GM19467 (cell line): Measurements from ENCODE around the gene GATAD2A.
A peak's percentile ranks its signal among the peaks of the same experiment; 100 is the strongest.

Source experiments
- ATAC-seq: cut with Tn5 transposase; IDR thresholded peaks from one replicate; pipeline ENCODE4 v1.9.1; 2021; ENCODE audit warnings: mild to moderate bottlenecking, moderate library complexity; ENCODE audit not compliant: unreplicated experiment

Gene GATAD2A

DNA sequence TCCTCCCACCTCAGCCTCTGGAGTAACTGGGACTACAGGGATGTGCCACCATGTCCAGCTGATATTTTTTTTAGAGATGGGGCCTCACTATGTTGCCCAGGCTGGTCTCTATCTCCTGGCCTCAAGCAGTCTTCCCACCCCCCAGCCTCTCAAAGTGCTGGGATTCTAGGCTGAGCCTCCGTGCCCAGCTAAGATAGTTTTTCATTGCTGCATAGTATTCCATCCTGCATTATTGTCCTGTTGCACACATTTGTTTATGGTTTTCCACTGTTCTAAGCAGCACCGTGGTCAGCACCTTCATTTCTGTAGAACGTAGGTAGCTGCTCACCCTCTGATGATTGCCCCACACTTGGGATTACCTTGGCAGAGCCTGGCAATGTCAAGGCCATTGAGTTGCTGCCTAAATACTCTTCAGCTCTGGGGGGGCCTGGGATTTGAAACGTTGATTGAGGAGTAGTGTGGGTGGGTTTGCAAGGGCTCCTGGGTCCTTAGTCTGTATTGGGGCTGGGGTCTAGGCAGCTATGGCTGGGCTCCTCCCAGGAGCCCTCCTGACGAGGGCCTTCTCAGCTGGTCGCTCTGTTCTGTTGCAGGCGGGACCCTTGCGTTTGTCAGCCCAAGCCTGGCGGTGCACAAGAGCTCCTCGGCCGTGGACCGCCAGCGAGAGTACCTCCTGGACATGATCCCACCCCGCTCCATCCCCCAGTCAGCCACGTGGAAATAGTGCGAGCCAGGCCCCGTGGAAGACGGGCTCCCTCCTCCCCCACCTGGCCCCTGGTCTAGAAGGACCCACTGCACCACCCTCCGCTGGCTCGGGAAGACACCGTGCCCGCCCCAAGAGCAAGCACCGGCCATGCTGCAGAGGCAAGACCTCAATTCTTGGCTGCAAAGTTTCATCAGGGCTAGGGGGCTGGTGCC is 99.5 kb downstream of the GATAD2A start:
- ATAC-seq: no peak

DNA sequence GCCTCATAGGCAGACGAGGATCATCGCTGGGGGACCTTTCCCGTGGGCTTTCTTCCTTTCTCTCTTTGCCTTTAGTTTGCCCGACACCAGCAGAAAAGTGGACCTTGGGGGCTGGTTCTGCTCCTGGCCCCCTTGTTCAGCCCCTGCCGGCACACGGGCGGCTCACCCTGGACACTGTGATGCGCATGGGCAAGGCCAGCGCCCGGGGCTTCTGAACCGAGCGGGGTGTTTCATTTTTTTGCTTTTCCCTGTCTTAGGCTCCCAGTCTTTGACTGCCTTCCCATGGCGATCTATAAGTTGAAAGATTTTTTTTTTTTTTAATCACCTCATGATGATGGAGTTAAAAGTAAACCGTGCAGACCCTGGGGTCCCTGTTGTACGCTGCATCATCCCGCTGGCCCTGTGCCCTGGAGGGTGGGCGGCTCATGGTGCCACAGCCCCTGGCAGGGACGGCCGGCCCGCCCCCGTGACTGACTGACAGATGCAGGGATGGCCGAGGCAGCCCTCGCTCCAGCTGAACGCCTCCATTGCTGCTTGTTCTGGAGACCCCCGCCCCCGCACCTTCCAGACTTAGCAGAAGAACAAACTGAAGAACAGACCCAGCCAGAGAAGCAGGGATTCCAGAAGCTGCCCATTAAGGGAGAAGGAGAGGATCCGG is 100.3 kb downstream of the GATAD2A start:
- no peak for ATAC-seq

DNA sequence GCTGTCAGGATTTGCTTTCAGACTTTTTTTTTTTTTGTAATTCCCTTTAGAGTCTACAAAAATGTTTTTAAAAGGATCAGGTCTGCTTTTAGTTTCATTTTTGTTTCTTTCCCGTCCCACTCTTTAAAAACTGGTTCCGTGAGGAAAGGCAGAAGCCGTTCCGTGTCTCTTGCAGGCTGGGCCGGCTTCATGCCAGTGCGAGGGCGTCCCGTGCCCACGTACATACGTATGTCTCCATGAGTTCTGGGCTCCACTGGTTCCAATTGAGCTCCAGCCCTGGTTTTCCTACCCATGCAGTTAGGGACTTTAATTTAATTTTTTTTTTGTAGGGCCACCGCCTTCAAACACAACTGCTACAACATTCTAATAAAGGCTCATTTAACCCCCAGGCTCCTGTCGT is 101.1 kb downstream of the GATAD2A start:
- ATAC-seq: no peak

DNA sequence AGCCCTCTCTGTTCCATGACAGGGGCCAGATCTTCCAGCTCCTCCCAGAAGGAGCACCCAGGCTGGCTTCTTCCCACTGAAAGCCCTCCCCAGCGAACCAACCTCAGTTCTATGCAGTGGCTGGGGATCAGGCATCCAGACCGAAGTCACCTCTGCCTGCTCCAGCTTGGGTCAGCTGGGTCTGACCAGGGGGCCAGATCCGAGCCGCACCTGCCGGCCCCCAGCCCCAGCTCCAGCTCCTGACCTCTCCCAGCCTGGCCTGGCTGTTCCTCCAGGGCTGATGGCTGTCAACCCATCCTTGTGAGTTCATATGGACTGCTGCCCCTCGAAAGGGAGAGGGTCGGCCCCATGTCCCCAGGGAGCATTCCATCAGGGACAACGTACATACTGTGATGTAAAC is 101.9 kb downstream of the GATAD2A start:
- no peak for ATAC-seq

DNA sequence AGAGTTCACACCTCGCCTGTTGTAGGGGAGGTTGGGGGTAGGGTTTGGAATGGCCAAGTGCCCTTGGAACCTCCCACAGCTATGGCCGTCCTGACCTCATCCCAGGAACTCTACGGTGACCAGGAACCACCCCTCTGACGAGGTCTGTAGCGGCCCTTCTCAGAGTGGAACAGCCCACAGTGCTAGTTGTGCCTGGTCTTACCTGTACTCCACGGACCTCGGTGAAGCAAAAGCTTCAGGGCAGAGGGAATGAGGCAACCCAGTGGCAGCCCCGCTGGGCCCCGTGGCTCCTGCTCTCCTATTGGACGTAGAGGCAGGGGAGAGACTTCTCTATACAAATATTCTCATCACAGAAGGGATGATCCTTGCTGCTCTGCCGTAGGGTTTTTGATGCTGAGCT is 102.7 kb downstream of the GATAD2A start:
- no peak for ATAC-seq

DNA sequence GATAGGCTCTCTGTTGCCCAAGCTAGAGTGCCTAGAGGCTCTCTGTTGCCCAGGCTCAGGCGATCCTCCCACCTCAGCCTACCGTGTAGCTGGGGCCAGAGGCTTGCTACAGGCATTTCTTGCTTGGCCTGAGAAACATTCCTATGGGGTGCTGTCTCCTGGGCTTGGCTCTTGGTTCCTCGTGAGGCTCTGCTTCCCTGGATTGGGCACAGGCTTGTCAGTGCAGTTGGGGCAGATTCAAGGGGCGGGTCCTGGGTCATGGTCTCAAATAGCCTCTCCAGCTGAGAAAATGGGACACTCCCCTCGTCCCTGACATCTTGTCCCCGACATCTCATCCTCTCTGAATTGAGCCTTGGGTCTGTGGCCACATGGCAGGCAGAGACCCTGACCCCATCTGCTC is 105.0 kb downstream of the GATAD2A start:
- ATAC-seq: no peak

DNA sequence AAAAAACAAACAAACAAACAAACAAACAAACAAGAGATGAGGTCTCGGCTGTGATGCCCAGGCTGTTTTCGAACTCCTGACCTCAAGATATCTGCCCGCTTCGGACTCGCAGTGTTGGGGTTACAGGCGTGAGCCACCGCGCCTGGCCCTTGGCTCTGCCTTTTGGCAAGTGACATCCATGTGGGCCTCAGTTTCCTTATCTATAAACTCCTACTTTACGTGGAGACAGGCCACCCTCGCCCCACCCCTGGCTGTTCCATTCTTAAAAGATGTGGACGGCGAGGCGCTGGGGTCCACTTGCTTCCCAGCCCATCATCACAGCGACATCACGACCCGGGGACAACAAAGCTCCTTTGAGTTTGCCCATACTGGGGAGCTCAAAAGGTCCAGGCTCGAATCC is 108.2 kb downstream of the GATAD2A start:
- no peak for ATAC-seq

DNA sequence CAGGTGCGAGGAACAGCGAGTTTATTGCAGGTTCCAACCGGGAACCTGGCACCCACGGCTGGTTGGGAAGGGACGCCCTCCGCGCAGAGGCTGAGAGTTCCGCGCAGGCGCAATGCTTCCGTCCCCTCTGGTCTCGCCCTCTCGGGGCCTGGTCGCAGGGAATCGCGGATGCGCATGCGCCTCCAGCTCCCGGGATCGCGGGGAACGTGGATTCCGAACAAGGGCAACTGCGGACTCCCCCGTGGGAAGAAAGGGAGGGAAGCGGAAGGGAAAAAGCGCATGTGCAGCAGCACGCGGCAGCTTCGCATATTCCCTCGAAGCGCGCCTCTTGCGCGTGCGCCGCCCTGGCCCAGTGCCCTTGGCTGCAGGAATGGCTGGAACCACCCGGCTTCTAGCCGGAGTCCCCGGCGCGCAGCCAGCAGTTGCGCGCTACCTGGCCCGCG is 108.8 kb downstream of the GATAD2A start:
- no peak for ATAC-seq

DNA sequence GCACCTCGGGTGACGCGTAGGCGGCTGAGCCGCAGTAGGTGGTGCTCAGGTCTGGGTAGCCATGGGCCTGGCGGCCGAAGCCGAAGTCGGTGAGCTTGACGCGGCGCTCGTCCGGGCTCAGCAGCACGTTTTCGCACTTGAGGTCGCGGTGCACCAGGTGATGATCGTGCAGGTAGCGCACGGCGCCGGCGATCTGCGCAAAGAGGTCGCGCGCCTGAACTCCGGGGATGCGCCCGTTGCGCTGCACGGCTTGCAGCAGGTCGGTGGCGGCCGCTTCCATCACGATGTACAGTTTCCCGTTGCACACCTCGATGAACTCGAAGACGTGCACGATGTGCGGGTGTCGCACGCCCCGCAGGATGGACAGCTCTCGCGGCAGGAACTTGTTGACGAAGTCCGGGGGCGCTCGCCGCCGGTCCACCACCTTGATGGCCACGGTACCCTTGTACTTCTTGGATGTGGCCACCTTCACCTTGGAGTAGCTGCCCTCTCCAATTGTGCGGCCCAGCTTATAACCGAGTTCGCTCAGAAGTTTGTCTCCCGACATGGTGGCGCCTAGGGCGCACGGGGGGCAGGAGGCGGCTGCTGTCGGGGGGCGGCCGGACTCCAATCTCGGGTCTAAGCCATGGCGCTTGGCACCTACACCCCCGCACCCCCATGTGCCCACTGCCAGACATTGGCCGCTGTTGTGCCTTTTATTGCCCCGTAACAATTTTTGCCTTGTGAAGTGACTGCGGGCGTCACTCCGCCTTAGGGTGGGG is 109.6 kb downstream of the GATAD2A start, which contains the start of gene TSSK6:
Gene TSSK6, minus strand, starts transcription at position 668 of the 761 bp plus-strand sequence. Its CDS starts 121 bp downstream, at position 547.
- no peak for ATAC-seq

DNA sequence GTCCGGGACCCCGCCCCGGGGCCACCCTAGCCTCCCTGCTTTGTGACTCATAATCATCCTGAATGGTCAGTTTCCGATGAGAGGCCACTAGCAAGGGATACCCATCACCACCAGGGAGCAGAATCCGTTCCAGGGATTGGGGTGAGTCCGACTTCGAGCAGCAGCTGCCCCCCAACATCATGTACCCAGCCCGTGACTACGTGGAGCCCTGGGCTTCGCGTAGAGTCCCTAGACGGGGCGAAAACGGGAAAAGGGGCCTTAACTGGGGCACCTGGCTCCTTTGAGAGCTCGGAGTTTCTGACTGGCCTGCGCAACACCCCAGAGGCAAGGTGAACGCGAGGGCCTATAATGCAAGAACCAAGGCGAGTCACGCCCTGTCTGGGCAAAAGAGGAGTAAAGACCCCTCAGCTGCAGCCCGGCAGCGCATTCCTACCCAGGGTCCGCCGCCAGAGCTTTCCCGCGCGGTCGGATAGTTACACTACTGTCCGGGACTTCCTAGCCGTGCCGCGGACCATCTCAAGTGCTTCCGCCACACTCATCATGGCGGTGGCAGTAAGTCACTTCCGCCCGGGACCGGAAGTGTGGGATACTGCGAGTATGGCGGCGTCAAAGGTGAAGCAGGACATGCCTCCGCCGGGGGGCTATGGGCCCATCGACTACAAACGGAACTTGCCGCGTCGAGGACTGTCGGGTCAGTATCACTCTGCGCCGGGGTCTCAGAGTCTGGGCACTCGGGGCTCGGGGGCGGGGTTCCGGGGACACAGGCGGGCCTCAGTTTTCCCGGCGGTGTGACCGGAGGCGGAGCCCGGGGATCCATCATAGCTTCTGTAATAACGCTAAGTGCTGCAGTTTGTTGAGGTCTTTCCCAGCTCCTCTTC is 110.4 kb downstream of the GATAD2A start, which contains the start of gene NDUFA13:
Gene NDUFA13, plus strand, starts transcription at position 584 of the 878 bp plus-strand sequence. Its CDS starts 14 bp downstream, at position 598.
- peak; percentile 89 for ATAC-seq

DNA sequence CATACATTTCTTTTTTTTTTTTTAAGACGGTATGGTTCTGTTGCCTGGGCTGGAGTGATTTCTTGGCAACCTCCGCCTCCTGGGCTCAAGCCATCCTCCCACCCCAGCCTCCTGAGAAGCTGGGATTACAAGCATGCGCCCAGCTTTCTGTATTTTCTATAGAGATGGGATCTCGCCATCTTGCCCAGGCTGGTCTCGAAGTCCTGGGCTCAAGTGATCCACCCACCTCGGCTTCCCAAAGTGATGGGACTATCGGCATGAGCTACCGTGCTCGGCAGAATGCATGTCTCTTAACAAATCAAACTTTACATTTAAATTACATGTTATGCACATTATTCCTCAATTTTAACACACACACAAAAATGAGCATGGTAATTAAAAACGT is 111.8 kb downstream of the GATAD2A start:
- ATAC-seq: no peak

DNA sequence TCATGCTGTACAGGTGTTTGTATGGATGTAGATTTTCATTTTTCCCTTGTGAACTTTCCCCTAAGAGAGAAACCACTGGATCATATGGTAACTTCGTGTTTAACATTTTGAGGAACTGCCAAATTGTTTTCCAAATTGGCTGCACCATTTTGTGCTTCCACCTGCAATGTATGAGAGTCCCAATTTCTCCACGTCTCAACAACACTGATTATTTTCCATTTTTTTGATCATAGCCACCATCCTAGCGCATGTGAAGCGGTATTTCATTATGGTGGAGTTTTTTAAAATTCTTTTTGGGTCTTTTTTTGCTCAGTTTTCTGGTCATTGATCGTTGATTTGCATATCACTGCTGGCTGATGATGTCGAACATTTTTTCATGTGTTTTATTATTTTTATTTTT is 115.5 kb downstream of the GATAD2A start:
- no peak for ATAC-seq

DNA sequence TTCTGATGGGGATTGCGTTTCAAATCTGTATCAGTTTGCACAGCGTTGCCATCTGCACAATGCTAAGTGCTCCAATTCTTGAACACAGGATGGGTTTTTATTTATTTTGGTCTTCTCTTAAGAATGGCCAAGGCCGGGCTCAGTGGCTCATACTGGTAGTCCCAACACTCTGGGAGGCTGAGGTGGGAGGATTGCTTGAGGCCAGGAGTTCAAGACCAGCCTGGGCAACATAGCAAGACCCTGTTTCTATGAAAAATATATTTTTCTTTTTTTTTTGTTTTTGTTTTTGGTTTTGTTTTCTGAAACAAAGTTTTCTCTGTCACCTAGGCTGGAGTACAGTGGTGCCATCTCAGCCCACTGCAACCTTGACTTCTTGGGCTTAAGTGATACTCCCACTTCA is 117.7 kb downstream of the GATAD2A start:
- ATAC-seq: no peak

DNA sequence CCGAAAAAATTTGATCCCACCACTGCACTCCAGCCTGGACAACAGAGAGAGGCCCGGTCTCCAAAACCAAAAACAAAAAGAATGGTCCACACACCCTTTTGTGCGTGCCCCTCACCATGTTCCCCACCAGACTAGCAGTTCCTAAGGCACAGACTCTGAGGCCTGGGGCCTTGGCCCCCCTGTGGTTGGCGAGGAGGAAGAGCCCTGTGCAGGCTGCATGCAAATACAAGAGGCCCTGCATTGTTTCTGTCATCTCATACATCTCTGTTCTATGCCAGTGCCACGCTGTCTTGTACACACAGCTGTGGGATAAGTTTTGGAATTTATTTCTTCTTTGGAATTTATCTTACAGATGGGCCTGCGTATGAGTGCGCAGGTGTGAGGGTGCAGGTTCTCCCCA is 118.6 kb downstream of the GATAD2A start:
- ATAC-seq: no peak

DNA sequence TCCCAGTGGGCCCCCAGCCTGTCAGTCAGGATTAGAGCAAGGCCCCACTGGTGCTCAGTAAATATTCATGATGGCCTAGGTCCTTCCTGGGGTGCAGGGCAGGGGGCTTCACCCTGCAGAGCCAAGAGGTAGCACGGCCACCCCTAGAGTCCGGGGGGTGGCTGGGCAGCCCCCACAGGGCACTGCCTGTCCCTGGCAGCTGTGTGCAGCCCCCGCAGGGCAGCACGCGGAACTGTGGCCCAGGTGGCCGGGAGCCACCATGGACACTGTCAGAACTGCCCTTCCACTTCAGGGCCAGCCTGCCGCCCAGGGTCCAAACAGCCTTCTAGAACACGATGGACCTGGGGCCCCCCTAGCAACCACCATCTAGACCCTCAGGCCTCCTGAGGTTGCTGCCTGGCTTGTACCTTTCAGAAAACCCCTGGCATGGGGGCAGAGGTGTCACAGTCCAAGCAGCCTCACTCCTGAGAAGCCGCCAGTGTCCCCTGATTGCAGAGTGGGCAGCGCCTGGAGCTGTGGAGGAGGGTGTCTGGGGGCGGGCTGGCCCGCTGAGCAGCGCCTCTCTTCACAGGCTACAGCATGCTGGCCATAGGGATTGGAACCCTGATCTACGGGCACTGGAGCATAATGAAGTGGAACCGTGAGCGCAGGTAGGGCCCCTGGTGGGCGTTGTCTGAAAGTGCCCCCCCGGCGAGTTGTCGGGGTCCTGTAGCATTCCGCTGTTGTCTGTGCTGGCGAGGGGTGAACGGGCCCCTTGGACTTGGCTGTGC is 120.3 kb downstream of the GATAD2A start:
- no peak for ATAC-seq

DNA sequence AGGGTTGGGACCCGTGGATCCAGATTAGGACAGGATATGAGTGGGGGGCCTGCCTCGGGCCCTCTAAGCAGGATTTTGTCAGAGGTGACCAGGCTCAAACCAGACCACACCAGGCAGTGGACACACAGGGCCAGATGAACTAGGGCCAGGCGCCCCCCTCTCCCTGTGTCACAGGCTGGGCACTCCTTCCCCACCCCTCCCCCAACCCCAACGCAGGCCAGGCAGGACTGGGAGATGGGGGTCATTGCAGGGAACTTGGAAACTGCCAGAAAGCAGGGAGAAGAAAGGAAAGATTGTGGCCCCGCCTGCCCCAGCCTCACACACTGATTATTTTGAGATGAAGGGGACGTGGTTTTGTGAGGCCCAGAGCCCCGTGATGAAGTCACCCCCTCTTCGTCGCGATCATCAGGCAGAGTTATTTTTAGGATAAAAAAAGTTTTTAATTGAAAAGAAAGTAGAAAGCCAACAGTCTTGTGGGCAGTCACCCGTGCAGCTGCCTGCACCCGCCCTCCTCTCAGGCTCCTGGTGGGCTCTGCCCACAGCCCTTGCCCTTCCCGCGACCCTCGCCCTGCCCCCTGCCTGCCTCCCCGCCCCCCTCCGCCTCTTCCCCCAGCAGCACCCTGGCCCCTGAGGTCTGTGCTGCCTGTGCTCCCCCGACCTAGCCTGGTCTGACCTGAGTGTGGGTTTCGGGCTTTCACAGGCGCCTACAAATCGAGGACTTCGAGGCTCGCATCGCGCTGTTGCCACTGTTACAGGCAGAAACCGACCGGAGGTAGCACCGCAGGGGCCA is 121.3 kb downstream of the GATAD2A start:
- no peak for ATAC-seq

DNA sequence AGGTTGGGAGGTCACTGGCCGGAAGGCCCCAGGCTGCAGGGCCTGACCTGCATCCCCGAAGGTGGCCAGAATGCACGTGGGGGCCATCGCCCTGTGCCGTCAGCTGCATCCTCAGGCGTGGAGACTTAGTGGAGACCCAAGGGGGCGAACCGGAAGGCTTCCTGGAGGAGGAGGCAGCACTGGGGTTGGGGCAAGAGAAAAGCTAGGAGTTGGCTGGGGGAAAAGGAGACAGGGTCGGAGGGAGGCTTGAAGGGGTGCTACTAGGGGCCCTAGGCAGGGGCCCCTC is 121.8 kb downstream of the GATAD2A start:
- no peak for ATAC-seq

DNA sequence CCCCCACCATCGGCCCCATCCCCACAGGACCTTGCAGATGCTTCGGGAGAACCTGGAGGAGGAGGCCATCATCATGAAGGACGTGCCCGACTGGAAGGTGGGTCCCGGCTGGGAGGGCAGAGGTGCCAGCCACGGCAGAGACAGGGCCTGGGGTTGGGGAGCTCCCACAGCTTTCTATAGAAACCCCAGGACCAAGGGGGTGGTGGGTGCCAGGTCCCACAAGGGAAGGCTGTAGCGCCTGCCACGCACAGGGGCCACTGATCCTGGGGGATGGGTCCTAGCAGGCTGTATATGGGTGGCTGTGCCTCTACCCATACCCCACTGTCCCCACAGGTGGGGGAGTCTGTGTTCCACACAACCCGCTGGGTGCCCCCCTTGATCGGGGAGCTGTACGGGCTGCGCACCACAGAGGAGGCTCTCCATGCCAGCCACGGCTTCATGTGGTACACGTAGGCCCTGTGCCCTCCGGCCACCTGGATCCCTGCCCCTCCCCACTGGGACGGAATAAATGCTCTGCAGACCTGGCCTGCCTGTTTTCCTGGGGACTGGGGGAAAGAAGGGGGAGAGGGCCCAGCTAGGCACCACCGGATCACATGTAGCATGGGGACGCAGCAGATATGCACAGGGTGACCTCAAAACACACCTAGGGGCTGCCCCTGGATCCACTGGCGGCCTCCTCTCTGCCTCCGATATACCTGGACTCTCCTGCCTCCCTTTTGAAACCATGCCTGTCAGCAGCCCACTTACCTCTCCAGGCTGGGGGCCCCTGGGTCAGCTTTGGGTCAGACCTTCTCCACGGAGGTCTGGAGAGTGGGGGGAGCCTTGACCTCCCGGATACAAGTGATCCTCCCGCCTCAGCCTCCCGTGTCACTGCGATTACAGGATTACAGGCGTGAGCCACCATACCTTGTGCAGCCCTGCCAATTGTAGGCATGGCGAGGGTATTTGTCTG is 122.5 kb downstream of the GATAD2A start:
- no peak for ATAC-seq
